GM18505 (cell line): ENCODE data around the gene PMF1.

Source experiments
- ATAC-seq: cut with Tn5 transposase; IDR thresholded peaks from one replicate; pipeline ENCODE4 v1.9.1; 2021; ENCODE audit not compliant: unreplicated experiment
- POLR2A ChIP-seq: IDR thresholded peaks from 4 replicates; pipeline ENCODE4 v1.6.1; 2011; ENCODE audit warnings: borderline replicate concordance; ENCODE audit not compliant: insufficient read depth, insufficient read length; ENCODE audit errors: extremely low read depth

Gene PMF1

DNA sequence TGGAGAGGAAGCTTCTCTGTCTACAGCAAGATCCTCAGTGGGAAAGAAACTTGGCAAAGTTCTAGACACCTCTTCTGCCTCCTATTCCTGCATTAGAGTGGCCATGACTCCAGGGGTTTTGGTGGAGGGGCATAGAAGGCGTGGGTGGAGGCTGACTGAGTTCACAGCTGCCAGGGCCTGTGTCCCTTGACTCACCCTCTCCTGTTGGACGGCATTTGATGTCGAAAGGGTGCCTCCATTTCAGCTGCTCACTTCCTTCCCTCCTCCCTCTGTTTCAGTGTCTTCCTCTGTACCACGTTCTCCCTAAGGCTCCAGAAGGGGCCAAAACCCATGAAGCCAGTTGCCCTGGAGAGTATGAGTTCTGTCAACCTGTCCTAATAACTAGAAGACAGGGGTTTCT, 72.0 kb downstream of the PMF1 start:
- ATAC-seq = no peak
- TF ChIP-seq POLR2A = no peak

DNA sequence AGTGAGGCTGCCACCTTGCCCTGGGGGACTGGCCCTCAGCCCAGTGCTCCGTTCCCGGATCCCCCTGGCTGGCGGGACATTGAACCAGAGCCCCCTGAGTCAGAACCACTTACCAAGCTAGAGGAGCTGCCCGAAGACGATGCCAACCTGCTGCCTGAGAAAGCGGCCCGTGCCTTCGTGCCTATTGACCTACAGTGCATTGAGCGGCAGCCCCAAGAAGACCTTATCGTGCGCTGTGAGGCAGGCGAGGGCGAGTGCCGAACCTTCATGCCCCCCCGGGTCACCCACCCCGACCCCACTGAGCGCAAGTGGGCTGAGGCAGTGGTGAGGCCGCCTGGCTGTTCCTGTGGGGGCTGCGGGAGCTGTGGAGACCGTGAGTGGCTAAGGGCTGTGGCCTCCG, 72.6 kb downstream of the PMF1 start:
- no peak for TF ChIP-seq POLR2A
- no peak for ATAC-seq

DNA sequence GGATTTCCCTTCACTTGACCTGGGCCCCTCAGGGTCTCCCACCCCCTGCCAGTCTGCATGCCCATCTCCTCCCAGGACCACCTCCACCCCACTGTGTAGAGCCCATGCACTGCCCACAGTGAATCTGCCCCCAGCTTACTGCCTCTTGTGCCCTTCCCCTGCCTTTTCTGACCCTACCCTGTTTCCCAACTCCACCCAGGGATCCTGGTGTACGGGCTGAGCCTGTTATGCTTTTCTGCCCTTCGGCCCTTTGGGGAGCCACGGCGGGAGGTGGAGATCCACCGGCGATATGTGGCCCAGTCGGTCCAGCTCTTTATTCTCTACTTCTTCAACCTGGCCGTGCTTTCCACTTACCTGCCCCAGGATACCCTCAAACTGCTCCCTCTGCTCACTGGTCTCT, 73.3 kb downstream of the PMF1 start:
- TF ChIP-seq POLR2A = no peak
- ATAC-seq = no peak
